ENCODE results near the gene PDE1A. TPM values are rescaled to one million over a fixed set of nuclear protein-coding genes. Genes with fewer than 3 reads are reported as not detected.

The PDE1A gene
- total and polyA plus RNA-seq, 2 of the 4 experiments (the other 2 are of a cell fraction) = 0.24 to 0.90 TPM

GRCh38 chr2:182381225-182381624 is 45.6 kb downstream of the PDE1A start:
- H2BK5ac ChIP-seq (ENCODE audit: low read depth, low read length, poor library complexity, severe bottlenecking) = no peak overlapping the region
- no peak overlapping the region for H4K8ac ChIP-seq (ENCODE audit: low read depth in 2 of 2, low read length in 2 of 2)
- no peak overlapping the region for H4K91ac ChIP-seq (ENCODE audit: insufficient read depth, low read depth, low read length)
- H2AK9ac ChIP-seq (replicated peaks; ENCODE audit: low read depth, low read length, poor library complexity) = no peak overlapping the region
- H4K5ac ChIP-seq (ENCODE audit: low read depth, low read length) = no peak overlapping the region
- no peaks in the 10 kb centered on the region for H3K9me1 ChIP-seq (ENCODE audit: insufficient read depth, low read length)
- H3K14ac ChIP-seq (replicated peaks; ENCODE audit: low read depth, low read length) = no peak overlapping the region
- POLR2A ChIA-PET (ENCODE audit: unreplicated experiment) = no interaction called here
- H4K20me1 ChIP-seq (ENCODE audit: insufficient read depth, low read length) = no peaks in the 10 kb centered on the region
- no peak overlapping the region for H2BK20ac ChIP-seq (ENCODE audit: low read depth, low read length)
- H3K9me3 ChIP-seq (ENCODE audit: control insufficient read depth, insufficient read depth, low read length) = peaks cover 11% of the 10 kb centered on the region
- H2AK5ac ChIP-seq (ENCODE audit: low read depth, low read length) = no peak overlapping the region
- H2BK120ac ChIP-seq (ENCODE audit: low read depth, low read length) = no peak overlapping the region
- no peak overlapping the region for H3K4ac ChIP-seq (ENCODE audit: low read depth, low read length)
- 46% methylated on average over 2 of the region's 8 CpGs; no CpG with 5 or more reads in 1 of the 2 experiments for WGBS, 2 experiments (ENCODE audit: extremely low coverage in 2 of 2, insufficient read length in 1 of 2)
- DNase-seq (no peak), ATAC-seq (ENCODE audit: low read depth) (no peak)
- no TSS peak for BruUV-seq (replicated peaks)
- no peak for TF ChIP-seq FOS (IDR thresholded peaks at IDR 0.05; ENCODE audit: low read depth, low read length)
- TF ChIP-seq MXI1 (IDR thresholded peaks at IDR 0.05; ENCODE audit: borderline replicate concordance, low read depth, low read length) = no peak
- TF ChIP-seq MAFK (IDR thresholded peaks at IDR 0.05; ENCODE audit: low read depth, low read length) = no peak
- no peak for TF ChIP-seq NFE2L2 (IDR thresholded peaks at IDR 0.05; ENCODE audit: low read depth, low read length)
- TF ChIP-seq CEBPB (IDR thresholded peaks at IDR 0.05; ENCODE audit: low read depth, low read length) = no peak
- no peak for TF ChIP-seq RCOR1 (IDR thresholded peaks at IDR 0.05; ENCODE audit: insufficient replicate concordance, low read length)
- no peak for TF ChIP-seq RFX5 (IDR thresholded peaks at IDR 0.05; ENCODE audit: low read depth, low read length)
- TF ChIP-seq USF2 (IDR thresholded peaks at IDR 0.05; ENCODE audit: low read depth, low read length) = no peak
- no peak for TF ChIP-seq RAD21 (IDR thresholded peaks at IDR 0.05; ENCODE audit: low read length)
- TF ChIP-seq BHLHE40 (IDR thresholded peaks at IDR 0.05; ENCODE audit: low read depth, low read length) = no peak
- TF ChIP-seq CHD1 (IDR thresholded peaks at IDR 0.05; ENCODE audit: low read depth, low read length) = no peak
- TF ChIP-seq SMC3 (IDR thresholded peaks at IDR 0.05; ENCODE audit: low read depth, low read length) = no peak
- TF ChIP-seq POLR2A (IDR thresholded peaks at IDR 0.05; ENCODE audit: low read depth, low read length) = no peak
- TF ChIP-seq, protein P1, sequence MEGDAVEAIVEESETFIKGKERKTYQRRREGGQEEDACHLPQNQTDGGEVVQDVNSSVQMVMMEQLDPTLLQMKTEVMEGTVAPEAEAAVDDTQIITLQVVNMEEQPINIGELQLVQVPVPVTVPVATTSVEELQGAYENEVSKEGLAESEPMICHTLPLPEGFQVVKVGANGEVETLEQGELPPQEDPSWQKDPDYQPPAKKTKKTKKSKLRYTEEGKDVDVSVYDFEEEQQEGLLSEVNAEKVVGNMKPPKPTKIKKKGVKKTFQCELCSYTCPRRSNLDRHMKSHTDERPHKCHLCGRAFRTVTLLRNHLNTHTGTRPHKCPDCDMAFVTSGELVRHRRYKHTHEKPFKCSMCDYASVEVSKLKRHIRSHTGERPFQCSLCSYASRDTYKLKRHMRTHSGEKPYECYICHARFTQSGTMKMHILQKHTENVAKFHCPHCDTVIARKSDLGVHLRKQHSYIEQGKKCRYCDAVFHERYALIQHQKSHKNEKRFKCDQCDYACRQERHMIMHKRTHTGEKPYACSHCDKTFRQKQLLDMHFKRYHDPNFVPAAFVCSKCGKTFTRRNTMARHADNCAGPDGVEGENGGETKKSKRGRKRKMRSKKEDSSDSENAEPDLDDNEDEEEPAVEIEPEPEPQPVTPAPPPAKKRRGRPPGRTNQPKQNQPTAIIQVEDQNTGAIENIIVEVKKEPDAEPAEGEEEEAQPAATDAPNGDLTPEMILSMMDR (conservative IDR thresholded peaks at IDR 0.05; ENCODE audit: low read depth, low read length) = no peak
- TF ChIP-seq, protein P2, sequence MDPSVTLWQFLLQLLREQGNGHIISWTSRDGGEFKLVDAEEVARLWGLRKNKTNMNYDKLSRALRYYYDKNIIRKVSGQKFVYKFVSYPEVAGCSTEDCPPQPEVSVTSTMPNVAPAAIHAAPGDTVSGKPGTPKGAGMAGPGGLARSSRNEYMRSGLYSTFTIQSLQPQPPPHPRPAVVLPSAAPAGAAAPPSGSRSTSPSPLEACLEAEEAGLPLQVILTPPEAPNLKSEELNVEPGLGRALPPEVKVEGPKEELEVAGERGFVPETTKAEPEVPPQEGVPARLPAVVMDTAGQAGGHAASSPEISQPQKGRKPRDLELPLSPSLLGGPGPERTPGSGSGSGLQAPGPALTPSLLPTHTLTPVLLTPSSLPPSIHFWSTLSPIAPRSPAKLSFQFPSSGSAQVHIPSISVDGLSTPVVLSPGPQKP (IDR thresholded peaks at IDR 0.05; ENCODE audit: borderline replicate concordance, low read depth, low read length) = no peak
- H3K56ac ChIP-seq (ENCODE audit: extremely low read depth, insufficient read depth, low read length) = no peak overlapping the region
- no peak overlapping the region for H3K27ac ChIP-seq (ENCODE audit: insufficient read depth, low read length)
- H3K36me3 ChIP-seq (ENCODE audit: control insufficient read depth, insufficient read depth, low read length) = no peaks in the 10 kb centered on the region
- no peak overlapping the region for H3K18ac ChIP-seq (ENCODE audit: low read depth, low read length)
- CTCF ChIA-PET = no interaction called here
- H3K79me1 ChIP-seq (ENCODE audit: low read depth in 1 of 2, low read length in 2 of 2) = no peaks in the 10 kb centered on the region
- H3K4me3 ChIP-seq (ENCODE audit: insufficient read depth, low read depth, low read length) = no peak overlapping the region
- intact Hi-C loops (cut with micrococcal nuclease) (no loop called here), in situ Hi-C loops (cut with MboI; ENCODE audit: low sequenced_read_pairs) (no loop called here), dilution Hi-C loops (cut with HindIII; ENCODE audit: low sequenced_read_pairs, unreplicated experiment) (no loop called here)
- no peak overlapping the region for H2BK15ac ChIP-seq (ENCODE audit: low read depth, low read length)
- H3K4me1 ChIP-seq (ENCODE audit: control insufficient read depth, insufficient read depth, low read length) = 0 out of 2 replicates have a peak, but pooled peaks cover 1% of the 10 kb centered on the region
- no peak overlapping the region for H3K9ac ChIP-seq (ENCODE audit: low read depth, low read length)
- no peaks in the 10 kb centered on the region for H3K27me3 ChIP-seq (ENCODE audit: control insufficient read depth, insufficient read depth, low read length)
- no peak overlapping the region for H3K4me2 ChIP-seq (ENCODE audit: low read depth, low read length)
- H2AFZ ChIP-seq (replicated peaks; ENCODE audit: low read length, poor library complexity) = no peak overlapping the region
- H3K23ac ChIP-seq (ENCODE audit: low read depth, low read length) = no peak overlapping the region
